ENCODE measurements around the gene KLHL11. TPM values are rescaled to one million over a fixed set of nuclear protein-coding genes. Genes with fewer than 3 reads are reported as not detected.

Gene KLHL11
- total RNA-seq, 1 experiment from 2014 or later = 14.5 TPM

- intact Hi-C loops (cut with micrococcal nuclease; ENCODE audit: unreplicated experiment) = no loop called here
- Histone ChIP-seq H2AFZ (no peak overlapping the region), H3K79me2 (ENCODE audit: low read depth) (peaks cover 20% of the 10 kb centered on the region), H3K27ac (no peak overlapping the region), H3K9me2 (ENCODE audit: insufficient read depth) (no peaks in the 10 kb centered on the region), H3F3A (ENCODE audit: insufficient read depth, low read depth) (peaks cover 5% of the 10 kb centered on the region; the same call in 1 of the 2 replicates), H3K27me3 (ENCODE audit: insufficient read depth, low read depth) (no peaks in the 10 kb centered on the region), H3K36me3 (ENCODE audit: low read depth) (peaks cover 31% of the 10 kb centered on the region), H3K9me3 (ENCODE audit: insufficient read depth, low read depth) (no peaks in the 10 kb centered on the region), H3K4me2 (no peak overlapping the region), H4K20me1 (ENCODE audit: insufficient read depth) (peaks cover 20% of the 10 kb centered on the region), H3K4me1 (replicated peaks; ENCODE audit: insufficient read depth) (no peaks in the 10 kb centered on the region), H3K4me3 (no peak overlapping the region)
- BruUV-seq (replicated peaks) = no TSS peak
- POLR2A ChIA-PET (ENCODE audit: unreplicated experiment) = no interaction called here
- no peak for DNase-seq
- TF ChIP-seq EZH2 (IDR thresholded peaks at IDR 0.05; ENCODE audit: low read depth) = no peak
- TF ChIP-seq, protein P1, sequence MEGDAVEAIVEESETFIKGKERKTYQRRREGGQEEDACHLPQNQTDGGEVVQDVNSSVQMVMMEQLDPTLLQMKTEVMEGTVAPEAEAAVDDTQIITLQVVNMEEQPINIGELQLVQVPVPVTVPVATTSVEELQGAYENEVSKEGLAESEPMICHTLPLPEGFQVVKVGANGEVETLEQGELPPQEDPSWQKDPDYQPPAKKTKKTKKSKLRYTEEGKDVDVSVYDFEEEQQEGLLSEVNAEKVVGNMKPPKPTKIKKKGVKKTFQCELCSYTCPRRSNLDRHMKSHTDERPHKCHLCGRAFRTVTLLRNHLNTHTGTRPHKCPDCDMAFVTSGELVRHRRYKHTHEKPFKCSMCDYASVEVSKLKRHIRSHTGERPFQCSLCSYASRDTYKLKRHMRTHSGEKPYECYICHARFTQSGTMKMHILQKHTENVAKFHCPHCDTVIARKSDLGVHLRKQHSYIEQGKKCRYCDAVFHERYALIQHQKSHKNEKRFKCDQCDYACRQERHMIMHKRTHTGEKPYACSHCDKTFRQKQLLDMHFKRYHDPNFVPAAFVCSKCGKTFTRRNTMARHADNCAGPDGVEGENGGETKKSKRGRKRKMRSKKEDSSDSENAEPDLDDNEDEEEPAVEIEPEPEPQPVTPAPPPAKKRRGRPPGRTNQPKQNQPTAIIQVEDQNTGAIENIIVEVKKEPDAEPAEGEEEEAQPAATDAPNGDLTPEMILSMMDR (conservative IDR thresholded peaks at IDR 0.05) = no peak
- CTCF ChIA-PET = no interaction called here
Measured at GRCh38 chr17:41909088-41909487, 43.9 kb upstream of the KLHL11 start.

DNA sequence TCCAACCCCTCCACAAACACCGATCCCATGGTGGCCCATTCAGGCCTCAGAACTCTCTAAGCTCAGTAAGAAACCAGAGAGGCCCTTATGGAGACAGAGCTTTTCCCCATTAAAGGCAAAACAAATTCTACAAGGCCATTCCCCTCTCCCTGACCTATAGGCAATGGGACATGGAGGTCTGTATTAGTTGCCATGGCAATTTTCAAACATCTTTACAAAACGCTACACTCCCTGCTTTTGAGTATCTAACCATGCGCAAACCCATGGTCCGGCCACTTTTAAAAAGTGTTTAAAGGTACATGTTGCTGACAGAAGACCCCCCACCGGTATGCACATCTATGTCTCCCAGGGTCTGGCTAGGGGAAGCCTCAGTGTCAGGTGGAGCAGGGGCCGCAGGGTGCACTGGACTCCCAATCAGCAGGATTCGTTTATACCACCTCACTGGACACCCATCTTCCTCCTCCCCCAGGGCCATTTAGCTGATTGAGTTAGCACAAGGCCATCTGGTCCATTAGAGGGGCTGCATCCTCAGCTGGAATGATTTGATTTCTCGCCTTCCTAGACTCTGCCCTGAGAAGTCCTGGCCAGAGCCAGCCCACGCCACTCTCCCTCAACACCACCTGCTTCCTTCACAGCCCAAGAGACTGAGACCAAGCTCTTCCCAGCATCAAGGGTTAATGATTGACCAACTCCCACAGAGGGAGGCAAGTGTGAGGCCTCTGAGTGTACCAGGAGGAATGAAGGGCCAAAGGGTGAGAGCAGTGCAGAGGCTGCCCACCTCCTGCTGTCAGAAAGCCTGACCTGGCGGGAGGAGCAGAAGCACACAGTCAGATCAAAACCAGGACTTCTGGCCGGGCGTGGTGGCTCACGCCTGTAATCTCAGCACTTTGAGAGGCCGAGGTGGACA is 42.7 kb upstream of the KLHL11 start:
- no peak overlapping the region for H3K4me3 ChIP-seq

GRCh38 chr17:41907185-41907556 is 41.9 kb upstream of the KLHL11 start:
- Histone ChIP-seq H2AFZ (no peak overlapping the region), H3K27ac (no peak overlapping the region), H3K4me2 (no peak overlapping the region), H3K79me2 (ENCODE audit: low read depth) (peaks cover under 1% of the 10 kb centered on the region; the same call in 1 of the 2 replicates), H4K20me1 (ENCODE audit: insufficient read depth) (peaks cover 4% of the 10 kb centered on the region; the same call in 1 of the 2 replicates), H3K9me2 (ENCODE audit: insufficient read depth) (no peaks in the 10 kb centered on the region), H3F3A (ENCODE audit: insufficient read depth, low read depth) (peaks cover 11% of the 10 kb centered on the region; the same call in 1 of the 2 replicates), H3K27me3 (ENCODE audit: insufficient read depth, low read depth) (no peaks in the 10 kb centered on the region), H3K9me3 (ENCODE audit: insufficient read depth, low read depth) (no peaks in the 10 kb centered on the region), H3K4me1 (replicated peaks; ENCODE audit: insufficient read depth) (no peaks in the 10 kb centered on the region), H3K36me3 (ENCODE audit: low read depth) (peaks cover 31% of the 10 kb centered on the region), H3K4me3 (no peak overlapping the region)
- DNase-seq = no peak
- no peak for TF ChIP-seq EZH2 (IDR thresholded peaks at IDR 0.05; ENCODE audit: low read depth)
- TF ChIP-seq, protein P1 (conservative IDR thresholded peaks at IDR 0.05) = no peak
- intact Hi-C loops (cut with micrococcal nuclease; ENCODE audit: unreplicated experiment) = no loop called here
- ChIA-PET POLR2A (ENCODE audit: unreplicated experiment) (no interaction called here), CTCF (interaction anchor here (0.6 kb wide), 1 partner anchor 357 kb away, joined by 5 read pairs; no protein-coding TSS in a partner anchor)
- no TSS peak for BruUV-seq (replicated peaks)

More for the DNA sequence above, 42.7 kb upstream of the KLHL11 start:
- H3F3A ChIP-seq (ENCODE audit: insufficient read depth, low read depth) = peaks cover 7% of the 10 kb centered on the region; the same call in 1 of the 2 replicates
- no peak overlapping the region for H2AFZ ChIP-seq
- CTCF ChIA-PET = no interaction called here
- no peak for TF ChIP-seq EZH2 (IDR thresholded peaks at IDR 0.05; ENCODE audit: low read depth)
- TF ChIP-seq, protein P1 (conservative IDR thresholded peaks at IDR 0.05) = no peak
- intact Hi-C loops (cut with micrococcal nuclease; ENCODE audit: unreplicated experiment) = no loop called here
- H3K79me2 ChIP-seq (ENCODE audit: low read depth) = peaks cover 8% of the 10 kb centered on the region
- BruUV-seq (replicated peaks) = no TSS peak
- no peaks in the 10 kb centered on the region for H3K27me3 ChIP-seq (ENCODE audit: insufficient read depth, low read depth)
- H3K4me2 ChIP-seq = no peak overlapping the region
- no peaks in the 10 kb centered on the region for H3K9me3 ChIP-seq (ENCODE audit: insufficient read depth, low read depth)
- H4K20me1 ChIP-seq (ENCODE audit: insufficient read depth) = peaks cover 10% of the 10 kb centered on the region; the same call in 1 of the 2 replicates
- POLR2A ChIA-PET (ENCODE audit: unreplicated experiment) = no interaction called here
- H3K27ac ChIP-seq = no peak overlapping the region
- H3K36me3 ChIP-seq (ENCODE audit: low read depth) = peaks cover 31% of the 10 kb centered on the region
- no peak for DNase-seq
- no peaks in the 10 kb centered on the region for H3K9me2 ChIP-seq (ENCODE audit: insufficient read depth)
- H3K4me1 ChIP-seq (replicated peaks; ENCODE audit: insufficient read depth) = no peaks in the 10 kb centered on the region

All from PC-9 (cell line).